Subcutaneous adipose tissue (tissue), 4 donors: Measurements from ENCODE around the gene KLHL33. TPM values are rescaled to one million over a fixed set of nuclear protein-coding genes. Genes with fewer than 3 reads are reported as not detected.

Source experiments
- CTCF ChIP-seq: fragments of 450-650 bp; IDR thresholded peaks from one replicate; pipeline ENCODE4 v1.5.1; 2016; ENCODE audit warnings: low read depth, mild to moderate bottlenecking, control low read depth, antibody characterized with exemption, moderate library complexity
- total RNA-seq, 4 donors: library from RNA; depleted of rRNA; stranded (reverse); fragments of >200 nt; gene quantifications; one replicate each; pipeline ENCODE4 v1.1.0, GENCODE V29; 2016

Gene KLHL33
- total RNA-seq, 4 donors from 2014 or later: 0.16 to 3.4 (median 0.81) TPM

GRCh38 chr14:20384886-20385285, 51.1 kb downstream of the KLHL33 start:
- TF ChIP-seq CTCF: no peak

- no peak for TF ChIP-seq CTCF
These were observed 51.6 kb downstream of the KLHL33 start for GRCh38 chr14:20384321-20384720.

GRCh38 chr14:20383636-20384035, 52.3 kb downstream of the KLHL33 start:
- TF ChIP-seq CTCF: no peak

GRCh38 chr14:20383032-20383431, 52.9 kb downstream of the KLHL33 start:
- TF ChIP-seq CTCF: no peak

- TF ChIP-seq CTCF: no peak
These were observed 53.4 kb downstream of the KLHL33 start for GRCh38 chr14:20382526-20382925.

- no peak for TF ChIP-seq CTCF
These were observed 54.6 kb downstream of the KLHL33 start for GRCh38 chr14:20381341-20381740.

GRCh38 chr14:20380681-20381080, 55.3 kb downstream of the KLHL33 start:
- TF ChIP-seq CTCF: no peak

GRCh38 chr14:20379743-20380142, 56.2 kb downstream of the KLHL33 start:
- TF ChIP-seq CTCF: no peak
